GM12873 (cell line): ENCODE results near the gene IL17REL.

Experiments
- CTCF ChIP-seq: IDR thresholded peaks from 2 replicates; pipeline ENCODE4 v1.5.1; 2012; ENCODE audit warnings: low read depth, mild to moderate bottlenecking, moderate library complexity, low read length, control low read depth; ENCODE audit not compliant: insufficient read depth; ENCODE audit errors: missing control alignments

The IL17REL gene

GRCh38 chr22:50027639-50028537 lies 15.3 kb upstream of the IL17REL start:
- no peak for TF ChIP-seq CTCF

GRCh38 chr22:50025993-50026392 lies 13.4 kb upstream of the IL17REL start:
- TF ChIP-seq CTCF, result no peak

GRCh38 chr22:50022171-50022819 lies 9.7 kb upstream of the IL17REL start:
- TF ChIP-seq CTCF, result no peak

GRCh38 chr22:50020606-50021005 lies 8.0 kb upstream of the IL17REL start:
- TF ChIP-seq CTCF, result no peak

GRCh38 chr22:50019316-50019715 lies 6.8 kb upstream of the IL17REL start:
- TF ChIP-seq CTCF, result no peak

GRCh38 chr22:50018608-50019285 lies 6.2 kb upstream of the IL17REL start:
- no peak for TF ChIP-seq CTCF

- TF ChIP-seq CTCF, result no peak
Observed at GRCh38 chr22:50017701-50018224, 5.2 kb upstream of the IL17REL start.
